Panc1 (cell line): ENCODE results near the gene HK3. TPM values are rescaled to one million over a fixed set of nuclear protein-coding genes. Genes with fewer than 3 reads are reported as not detected.

Experiments
- ATAC-seq: fragments of 200-7000 bp; cut with Tn5 transposase; 2 replicates; pipeline ENCODE4 v1.9.1; 2020; ENCODE audit warnings: mild to moderate bottlenecking, moderate library complexity
- BruUV-seq: library from RNA; stranded (reverse); fragments of 400-500 nt; replicated peaks from 2 replicates; lab custom pipeline; 2021; lab: Mats Ljungman, UMichigan
- CTCF ChIA-PET: fragments of 300-600 bp; sonication (Branson Sonifier 250); formaldehyde crosslinking; loops from one replicate; lab custom pipeline; 2022; ENCODE audit warnings: antibody characterized with exemption; lab: Charles Lee
- POLR2A ChIA-PET: fragments of 300-600 bp; sonication (Branson Sonifier 250); formaldehyde crosslinking; loops from one replicate; lab custom pipeline; 2022; ENCODE audit warnings: antibody characterized with exemption; lab: Charles Lee
- DNase-seq: peaks from one replicate; pipeline ENCODE4 v3.0.0-alpha.2; 2010; ENCODE audit warnings: low read depth, low spot score
- H3K27ac ChIP-seq: 2 replicates; pipeline ENCODE4 v1.5.1; 2011; ENCODE audit warnings: mild to moderate bottlenecking, low read length, inconsistent platforms
- H3K27me3 ChIP-seq: fragments of 200-500 bp; sonication (Bioruptor generic); 2 replicates; pipeline ENCODE4 v1.6.0; 2014; ENCODE audit warnings: low read length, inconsistent platforms; ENCODE audit not compliant: control insufficient read depth, insufficient read depth
- H3K36me3 ChIP-seq: fragments of 200-500 bp; sonication (Bioruptor generic); 2 replicates; pipeline ENCODE4 v1.5.1; 2014; ENCODE audit warnings: inconsistent platforms, mild to moderate bottlenecking, low read length, moderate library complexity; ENCODE audit not compliant: control insufficient read depth, insufficient read depth
- H3K4me1 ChIP-seq: 2 replicates; pipeline ENCODE4 v1.5.1; 2011; ENCODE audit warnings: inconsistent platforms, mild to moderate bottlenecking, low read length, moderate library complexity; ENCODE audit not compliant: control insufficient read depth, insufficient read depth
- H3K4me3 ChIP-seq, 2 experiments: 2 replicates each; pipeline ENCODE4 v1.5.1; 2011 to 2012; ENCODE audit warnings: low read depth in 2 of 2, low read length in 2 of 2, mild to moderate bottlenecking in 2 of 2, inconsistent platforms in 1 of 2, moderate library complexity in 1 of 2
- H3K9me3 ChIP-seq: fragments of 200-500 bp; sonication (Bioruptor generic); 2 replicates; pipeline ENCODE4 v1.5.1; 2014; ENCODE audit warnings: low read depth, mild to moderate bottlenecking, inconsistent platforms, low read length, moderate library complexity; ENCODE audit not compliant: control insufficient read depth, insufficient read depth
- POLR2AphosphoS5 ChIP-seq: IDR thresholded peaks from 2 replicates; pipeline ENCODE4 v1.6.1; 2012; ENCODE audit warnings: mild to moderate bottlenecking, low read depth, low read length, moderate library complexity
- SIN3A ChIP-seq: IDR thresholded peaks from 2 replicates; pipeline ENCODE4 v1.6.1; 2012; ENCODE audit warnings: low read depth, mild to moderate bottlenecking, low read length, moderate library complexity, borderline replicate concordance; ENCODE audit not compliant: insufficient read depth
- TCF7L2 ChIP-seq: IDR thresholded peaks from 2 replicates; pipeline ENCODE4 v1.6.1; 2011; ENCODE audit warnings: mild to moderate bottlenecking, low read depth, low read length, inconsistent platforms
- in situ Hi-C: cut with HindIII; loops from 2 replicates; pipeline ENCODE4 v1.10.0; 2016; ENCODE audit warnings: low sequenced_read_pairs, low pct_unique_long_range_greater_than_20kb
- intact Hi-C: fragments of 100-400 bp; cut with micrococcal nuclease; formaldehyde crosslinking; loops from one replicate; pipeline ENCODE4 v1.10.0; 2022; ENCODE audit not compliant: unreplicated experiment
- total RNA-seq: library from RNA; stranded (reverse); gene quantifications from one replicate; pipeline ENCODE4 v1.2.1, GENCODE V29; 2021; ENCODE audit not compliant: unreplicated experiment
- TF ChIP-seq, protein P1 (sequence below), 2 experiments: IDR thresholded peaks; 2 replicates each; pipeline ENCODE4 v1.6.1; 2011 to 2012; ENCODE audit warnings: low read depth in 2 of 2, control low read depth in 1 of 2, low read length in 1 of 2, mild to moderate bottlenecking in 1 of 2, moderate library complexity in 1 of 2; ENCODE audit not compliant: insufficient read depth in 1 of 2
- TF ChIP-seq, protein P2 (sequence below): fragments of 450-650 bp; IDR thresholded peaks from 2 replicates; pipeline ENCODE4 v1.5.1; 2017; ENCODE audit warnings: mild to moderate bottlenecking

Gene HK3
- total RNA-seq, 1 experiment from 2014 or later, result not detected

DNA sequence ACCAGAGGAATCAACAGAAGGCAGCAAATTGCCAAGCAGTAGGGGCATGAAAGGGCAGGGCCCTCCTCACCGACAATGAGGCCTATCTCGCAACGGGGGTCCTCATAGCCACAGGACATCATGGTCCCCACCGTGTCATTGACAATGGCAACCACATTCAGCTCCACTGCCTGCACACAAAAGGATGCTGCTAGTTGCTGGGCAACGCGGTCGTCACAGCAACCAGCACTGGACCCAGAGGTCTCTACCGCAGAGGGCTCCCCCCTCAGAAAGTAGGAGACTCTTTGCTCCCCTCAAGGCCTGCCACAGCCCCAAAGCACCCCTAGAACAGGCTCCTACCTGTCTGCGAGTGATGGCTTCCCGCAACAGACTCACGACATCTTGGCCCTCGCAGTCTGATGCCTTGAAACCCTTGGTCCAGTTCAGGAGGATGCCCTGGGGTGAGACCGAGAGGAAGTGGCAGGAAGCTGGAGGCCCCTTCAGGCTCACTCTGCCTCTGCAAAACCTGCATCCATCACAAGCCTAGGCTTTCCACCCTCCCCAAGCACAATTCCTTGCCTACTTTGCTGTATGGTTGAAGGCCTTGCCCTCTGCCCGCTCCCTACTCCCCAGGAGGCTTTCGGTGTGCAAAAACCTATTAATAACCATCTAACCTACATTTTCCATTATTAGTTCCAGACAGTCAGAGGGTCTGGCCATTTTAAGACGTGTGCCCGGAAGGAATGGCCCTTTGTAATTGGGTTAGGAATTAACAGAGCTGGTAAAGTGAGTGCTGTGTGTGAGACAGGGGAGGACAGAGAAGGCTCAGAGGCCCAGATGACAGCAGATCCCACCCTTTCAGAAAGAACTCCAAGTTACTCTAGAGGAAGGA is 15.2 kb downstream of the HK3 start:
- intact Hi-C loops, result no loop called here
- no TSS peak for BruUV-seq
- Histone ChIP-seq H3K4me3 (no peak overlapping the region), H3K9me3 (no peaks in the 10 kb centered on the region), H3K27me3 (no peaks in the 10 kb centered on the region), H3K27ac (no peak overlapping the region), H3K4me1 (no peaks in the 10 kb centered on the region), H3K36me3 (no peaks in the 10 kb centered on the region)
- in situ Hi-C loops, result no loop called here
- no peak for ATAC-seq
- ChIA-PET POLR2A (no interaction called here), CTCF (no interaction called here)
- no peak for TF ChIP-seq POLR2AphosphoS5
- TF ChIP-seq, protein P1, sequence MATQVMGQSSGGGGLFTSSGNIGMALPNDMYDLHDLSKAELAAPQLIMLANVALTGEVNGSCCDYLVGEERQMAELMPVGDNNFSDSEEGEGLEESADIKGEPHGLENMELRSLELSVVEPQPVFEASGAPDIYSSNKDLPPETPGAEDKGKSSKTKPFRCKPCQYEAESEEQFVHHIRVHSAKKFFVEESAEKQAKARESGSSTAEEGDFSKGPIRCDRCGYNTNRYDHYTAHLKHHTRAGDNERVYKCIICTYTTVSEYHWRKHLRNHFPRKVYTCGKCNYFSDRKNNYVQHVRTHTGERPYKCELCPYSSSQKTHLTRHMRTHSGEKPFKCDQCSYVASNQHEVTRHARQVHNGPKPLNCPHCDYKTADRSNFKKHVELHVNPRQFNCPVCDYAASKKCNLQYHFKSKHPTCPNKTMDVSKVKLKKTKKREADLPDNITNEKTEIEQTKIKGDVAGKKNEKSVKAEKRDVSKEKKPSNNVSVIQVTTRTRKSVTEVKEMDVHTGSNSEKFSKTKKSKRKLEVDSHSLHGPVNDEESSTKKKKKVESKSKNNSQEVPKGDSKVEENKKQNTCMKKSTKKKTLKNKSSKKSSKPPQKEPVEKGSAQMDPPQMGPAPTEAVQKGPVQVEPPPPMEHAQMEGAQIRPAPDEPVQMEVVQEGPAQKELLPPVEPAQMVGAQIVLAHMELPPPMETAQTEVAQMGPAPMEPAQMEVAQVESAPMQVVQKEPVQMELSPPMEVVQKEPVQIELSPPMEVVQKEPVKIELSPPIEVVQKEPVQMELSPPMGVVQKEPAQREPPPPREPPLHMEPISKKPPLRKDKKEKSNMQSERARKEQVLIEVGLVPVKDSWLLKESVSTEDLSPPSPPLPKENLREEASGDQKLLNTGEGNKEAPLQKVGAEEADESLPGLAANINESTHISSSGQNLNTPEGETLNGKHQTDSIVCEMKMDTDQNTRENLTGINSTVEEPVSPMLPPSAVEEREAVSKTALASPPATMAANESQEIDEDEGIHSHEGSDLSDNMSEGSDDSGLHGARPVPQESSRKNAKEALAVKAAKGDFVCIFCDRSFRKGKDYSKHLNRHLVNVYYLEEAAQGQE (IDR thresholded peaks at IDR 0.05; ENCODE audit: insufficient read depth in 1 of 2, low read depth in 2 of 2, low read length in 1 of 2), result no peak
- TF ChIP-seq, protein P2, sequence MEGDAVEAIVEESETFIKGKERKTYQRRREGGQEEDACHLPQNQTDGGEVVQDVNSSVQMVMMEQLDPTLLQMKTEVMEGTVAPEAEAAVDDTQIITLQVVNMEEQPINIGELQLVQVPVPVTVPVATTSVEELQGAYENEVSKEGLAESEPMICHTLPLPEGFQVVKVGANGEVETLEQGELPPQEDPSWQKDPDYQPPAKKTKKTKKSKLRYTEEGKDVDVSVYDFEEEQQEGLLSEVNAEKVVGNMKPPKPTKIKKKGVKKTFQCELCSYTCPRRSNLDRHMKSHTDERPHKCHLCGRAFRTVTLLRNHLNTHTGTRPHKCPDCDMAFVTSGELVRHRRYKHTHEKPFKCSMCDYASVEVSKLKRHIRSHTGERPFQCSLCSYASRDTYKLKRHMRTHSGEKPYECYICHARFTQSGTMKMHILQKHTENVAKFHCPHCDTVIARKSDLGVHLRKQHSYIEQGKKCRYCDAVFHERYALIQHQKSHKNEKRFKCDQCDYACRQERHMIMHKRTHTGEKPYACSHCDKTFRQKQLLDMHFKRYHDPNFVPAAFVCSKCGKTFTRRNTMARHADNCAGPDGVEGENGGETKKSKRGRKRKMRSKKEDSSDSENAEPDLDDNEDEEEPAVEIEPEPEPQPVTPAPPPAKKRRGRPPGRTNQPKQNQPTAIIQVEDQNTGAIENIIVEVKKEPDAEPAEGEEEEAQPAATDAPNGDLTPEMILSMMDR, result no peak
- no peak for DNase-seq

DNA sequence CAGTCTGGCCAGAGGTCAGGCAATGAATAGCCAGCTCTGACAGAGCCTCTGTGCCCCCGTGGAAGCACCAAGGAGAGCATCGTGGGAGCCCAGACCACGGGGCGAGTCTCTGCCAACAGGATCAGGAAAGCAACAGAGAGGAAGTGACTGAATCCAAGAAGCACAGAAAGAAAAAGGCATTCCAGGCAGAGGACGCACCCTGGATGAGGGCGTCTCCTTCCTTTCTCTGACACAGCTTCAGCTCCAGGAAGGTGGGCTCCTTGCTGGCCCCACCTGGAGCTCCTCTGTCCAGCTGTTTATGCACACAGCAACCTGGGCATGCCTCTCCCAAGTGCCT is 16.6 kb downstream of the HK3 start:
- BruUV-seq, result no TSS peak
- intact Hi-C loops (no loop called here), in situ Hi-C loops (no loop called here)
- Histone ChIP-seq H3K4me3 (no peak overlapping the region), H3K9me3 (no peaks in the 10 kb centered on the region), H3K36me3 (no peaks in the 10 kb centered on the region), H3K4me1 (no peaks in the 10 kb centered on the region), H3K27me3 (no peaks in the 10 kb centered on the region), H3K27ac (no peak overlapping the region)
- ChIA-PET POLR2A (no interaction called here), CTCF (no interaction called here)
- ATAC-seq (no peak), DNase-seq (no peak)
- TF ChIP-seq, protein P1 (IDR thresholded peaks at IDR 0.05; ENCODE audit: insufficient read depth in 1 of 2, low read depth in 2 of 2, low read length in 1 of 2), result no peak
- TF ChIP-seq TCF7L2 (no peak), SIN3A (no peak), POLR2AphosphoS5 (no peak)
- TF ChIP-seq, protein P2, result no peak
